DND-41 (cell line): ENCODE measurements around the gene MIA2.

Source experiments
- ATAC-seq: fragments of 200-7000 bp; cut with Tn5 transposase; 3 replicates; pipeline ENCODE4 v1.9.1; 2021; ENCODE audit warnings: low read depth; ENCODE audit not compliant: insufficient read depth
- DNase-seq: peaks from one replicate; pipeline ENCODE4 v3.0.0-alpha.2; 2020
- H2AFZ ChIP-seq: 2 replicates; pipeline ENCODE4 v1.6.0; 2012; ENCODE audit warnings: low read depth, low read length
- H3K27ac ChIP-seq: 2 replicates; pipeline ENCODE4 v1.5.1; 2012; ENCODE audit warnings: low read length, inconsistent platforms
- H3K27me3 ChIP-seq: fragments of 200-600 bp; sonication (generic); 2 replicates; pipeline ENCODE4 v1.6.0; 2012; ENCODE audit warnings: low read length, mild to moderate bottlenecking, inconsistent platforms; ENCODE audit not compliant: insufficient read depth, poor library complexity
- H3K36me3 ChIP-seq: 2 replicates; pipeline ENCODE4 v1.5.1; 2012; ENCODE audit warnings: low read length, inconsistent platforms; ENCODE audit not compliant: insufficient read depth
- H3K4me1 ChIP-seq: 2 replicates; pipeline ENCODE4 v1.5.1; 2012; ENCODE audit warnings: mild to moderate bottlenecking, low read length; ENCODE audit not compliant: insufficient read depth
- H3K4me2 ChIP-seq: 2 replicates; pipeline ENCODE4 v1.6.0; 2012; ENCODE audit warnings: mild to moderate bottlenecking, moderate library complexity, low read length, inconsistent platforms; ENCODE audit not compliant: insufficient read depth
- H3K4me3 ChIP-seq, 2 experiments: fragments of 200-600 bp in 1 of 2; shearing (Covaris generic) in 1 of 2; 2 replicates each; pipeline ENCODE4 v1.5.1; 2012 to 2016; ENCODE audit warnings: inconsistent platforms in 2 of 2, low read length in 2 of 2, mild to moderate bottlenecking in 2 of 2, low read depth in 1 of 2, moderate library complexity in 1 of 2
- H3K79me2 ChIP-seq: 2 replicates; pipeline ENCODE4 v1.6.0; 2012; ENCODE audit warnings: low read length, inconsistent platforms; ENCODE audit not compliant: insufficient read depth
- H3K9ac ChIP-seq: 2 replicates; pipeline ENCODE4 v1.6.0; 2012; ENCODE audit warnings: low read depth, mild to moderate bottlenecking, inconsistent platforms, low read length, moderate library complexity
- H3K9me3 ChIP-seq: 2 replicates; pipeline ENCODE4 v1.5.1; 2012; ENCODE audit warnings: low read length, moderate library complexity, mild to moderate bottlenecking, inconsistent platforms; ENCODE audit not compliant: insufficient read depth, severe bottlenecking
- H4K20me1 ChIP-seq: 2 replicates; pipeline ENCODE4 v1.6.0; 2012; ENCODE audit warnings: low read length; ENCODE audit not compliant: insufficient read depth
- CTCF ChIP-seq: IDR thresholded peaks from 2 replicates; pipeline ENCODE4 v1.5.1; 2012; ENCODE audit warnings: borderline replicate concordance, low read length, moderate library complexity, mild to moderate bottlenecking; ENCODE audit not compliant: poor library complexity, severe bottlenecking; ENCODE audit errors: extremely low read depth
- EZH2 ChIP-seq: IDR thresholded peaks from 3 replicates; pipeline ENCODE4 v1.6.1; 2012; ENCODE audit warnings: borderline replicate concordance, low read depth, mild to moderate bottlenecking, moderate library complexity, low read length, inconsistent platforms; ENCODE audit not compliant: severe bottlenecking

Gene MIA2

GRCh38 chr14:39432619-39433451 is 199.1 kb downstream of the MIA2 start:
- TF ChIP-seq EZH2 (no peak), CTCF (peak; percentile 28)

GRCh38 chr14:39433452-39433813 is 199.7 kb downstream of the MIA2 start:
- H3K4me2 ChIP-seq, result peak overlapping the region; percentile 79
- peak overlapping the region; percentile 77 for H3K9ac ChIP-seq
- no peak overlapping the region; the same call in 1 of the 2 replicates for H3K27ac ChIP-seq
- H3K79me2 ChIP-seq, result peaks cover 33% of the 10 kb centered on the region
- peak overlapping the region; percentile 88 for H2AFZ ChIP-seq
- peaks cover 3% of the 10 kb centered on the region for H3K36me3 ChIP-seq
- H3K4me3 ChIP-seq, result peak overlapping the region; percentile 62 to 82; a peak in 3 of 4 replicates
- peaks cover 21% of the 10 kb centered on the region for H4K20me1 ChIP-seq
- no peaks in the 10 kb centered on the region for H3K9me3 ChIP-seq
- TF ChIP-seq CTCF (no peak), EZH2 (no peak)
- H3K4me1 ChIP-seq, result peaks cover 38% of the 10 kb centered on the region
- H3K27me3 ChIP-seq, result no peaks in the 10 kb centered on the region
- no peak for DNase-seq
- no peak for ATAC-seq

More at GRCh38 chr14:39432619-39433451, 199.1 kb downstream of the MIA2 start:
- peaks cover 39% of the 10 kb centered on the region for H3K79me2 ChIP-seq
- no peaks in the 10 kb centered on the region for H3K9me3 ChIP-seq
- H3K4me3 ChIP-seq, result peak overlapping the region; percentile 62 to 82
- H3K9ac ChIP-seq, result peak overlapping the region; percentile 77
- H3K36me3 ChIP-seq, result peaks cover 3% of the 10 kb centered on the region
- H3K27ac ChIP-seq, result peak overlapping the region; percentile 94
- peak overlapping the region; percentile 88 for H2AFZ ChIP-seq
- H3K4me2 ChIP-seq, result peak overlapping the region; percentile 79
- H3K4me1 ChIP-seq, result peaks cover 38% of the 10 kb centered on the region
- no peaks in the 10 kb centered on the region for H3K27me3 ChIP-seq
- peaks cover 21% of the 10 kb centered on the region for H4K20me1 ChIP-seq
- ATAC-seq (peak; percentile 67), DNase-seq (no peak)

GRCh38 chr14:39434401-39434800 is 200.7 kb downstream of the MIA2 start:
- peaks cover 21% of the 10 kb centered on the region for H4K20me1 ChIP-seq
- H3K9me3 ChIP-seq, result no peaks in the 10 kb centered on the region
- TF ChIP-seq EZH2, result no peak
- TF ChIP-seq CTCF, result no peak
- H3K4me1 ChIP-seq, result peaks cover 29% of the 10 kb centered on the region
- no peak for ATAC-seq
- H3K36me3 ChIP-seq, result peaks cover 3% of the 10 kb centered on the region
- H3K4me3 ChIP-seq, result no peak overlapping the region
- H3K9ac ChIP-seq, result no peak overlapping the region
- no peaks in the 10 kb centered on the region for H3K27me3 ChIP-seq
- no peak overlapping the region for H3K27ac ChIP-seq
- peaks cover 24% of the 10 kb centered on the region for H3K79me2 ChIP-seq
- H2AFZ ChIP-seq, result no peak overlapping the region
- no peak overlapping the region for H3K4me2 ChIP-seq
- DNase-seq, result no peak
